HG03060 (cell line): ENCODE results near the gene RAD51B.
"Not testable (repeated sequence)": the region's sequence is repeated elsewhere in the genome, so short reads cannot be mapped to it uniquely, and the experiment has no call there.

ENCODE experiments used
- ATAC-seq: cut with Tn5 transposase; IDR thresholded peaks from one replicate; pipeline ENCODE4 v1.9.1; 2021; ENCODE audit warnings: low read depth, moderate number of reproducible peaks; ENCODE audit not compliant: unreplicated experiment

Gene RAD51B

DNA sequence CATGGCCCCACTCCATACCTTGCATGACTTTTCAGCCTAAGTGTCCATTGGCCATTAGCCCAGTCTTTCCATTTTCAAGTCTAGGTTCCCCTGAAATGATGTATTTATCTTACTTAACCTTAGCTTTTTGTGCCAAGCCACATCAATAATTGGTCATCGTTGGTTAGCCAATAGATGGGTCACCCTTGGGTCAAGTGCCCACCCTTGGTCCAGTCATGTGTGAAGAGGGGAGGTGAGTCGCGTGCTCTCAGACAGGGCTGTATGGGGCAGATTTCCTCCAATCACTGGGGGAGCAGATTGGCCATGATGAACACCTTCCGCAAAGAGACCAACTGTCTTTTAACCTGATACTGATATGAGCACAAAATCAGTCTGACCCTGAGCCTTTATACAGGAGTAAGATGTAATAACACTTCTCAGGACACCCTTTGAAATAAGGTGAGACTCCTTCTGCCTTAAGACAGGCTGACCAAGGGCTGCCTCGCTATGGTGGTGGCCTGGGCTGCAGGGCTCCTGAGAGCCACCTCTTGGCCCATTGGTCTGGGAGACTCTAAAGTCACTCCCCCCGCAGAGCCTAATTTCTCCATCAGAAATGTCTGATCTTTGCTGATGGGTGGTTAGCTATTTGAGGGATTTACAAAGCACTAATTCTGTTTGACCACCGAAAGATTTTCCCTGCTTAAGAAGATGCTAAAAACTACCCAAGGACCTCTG lies 830.1 kb downstream of the RAD51B start:
- no peak for ATAC-seq

- no peak for ATAC-seq
These were observed 830.9 kb downstream of the RAD51B start for GRCh38 chr14:68650404-68650994.

- no peak for ATAC-seq
These were observed 831.5 kb downstream of the RAD51B start for GRCh38 chr14:68651075-68651474.

DNA sequence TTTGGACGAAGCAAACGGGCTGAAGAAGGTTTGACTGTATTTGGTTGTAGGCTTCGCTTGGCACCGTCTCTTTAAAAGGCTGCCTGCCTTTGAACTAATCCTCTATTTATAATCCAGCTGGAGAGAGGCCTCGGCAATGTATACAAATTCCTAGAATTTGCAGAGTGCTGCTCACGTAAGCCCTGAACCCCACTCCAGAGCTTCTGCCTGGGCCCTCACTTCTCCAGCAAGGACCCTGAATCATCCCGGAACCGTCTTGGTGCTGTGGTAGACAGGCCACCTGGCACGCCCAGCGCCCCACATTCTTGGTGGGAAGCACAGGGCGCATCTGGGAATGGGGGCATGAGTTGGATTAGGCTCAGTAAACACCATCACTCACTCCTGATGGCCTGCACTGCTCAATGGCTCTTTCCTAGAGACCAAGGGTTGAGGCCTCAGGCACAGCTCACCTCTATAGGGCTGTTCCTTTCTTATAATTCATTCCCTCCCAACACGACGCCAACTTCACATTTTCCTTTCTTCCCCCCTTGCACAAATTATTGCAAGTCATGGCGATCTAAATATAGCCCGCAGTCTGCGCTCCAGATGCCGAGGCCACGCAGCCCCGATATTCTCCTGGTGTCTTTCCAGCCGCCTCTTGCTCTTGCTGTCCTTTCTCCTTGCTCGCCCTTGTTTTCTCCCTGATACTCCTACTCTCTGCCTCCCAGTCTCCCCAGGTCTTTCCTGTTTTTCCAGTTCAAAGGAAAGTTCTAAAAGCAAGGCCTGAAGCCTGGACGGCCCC lies 832.3 kb downstream of the RAD51B start:
- no peak for ATAC-seq

DNA sequence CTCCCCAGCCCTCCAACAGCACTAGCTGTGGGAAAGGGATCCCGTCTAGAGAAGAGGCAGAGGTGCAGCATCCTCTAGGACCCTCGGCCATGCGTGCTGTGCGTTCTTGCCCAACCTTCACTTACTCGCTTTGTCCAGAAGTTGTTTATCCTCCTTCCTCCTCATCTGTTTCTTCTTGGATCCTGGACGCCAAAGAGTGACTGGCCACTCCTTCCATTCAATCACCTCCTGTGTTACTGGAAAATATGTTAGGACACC lies 832.8 kb downstream of the RAD51B start:
- no peak for ATAC-seq

DNA sequence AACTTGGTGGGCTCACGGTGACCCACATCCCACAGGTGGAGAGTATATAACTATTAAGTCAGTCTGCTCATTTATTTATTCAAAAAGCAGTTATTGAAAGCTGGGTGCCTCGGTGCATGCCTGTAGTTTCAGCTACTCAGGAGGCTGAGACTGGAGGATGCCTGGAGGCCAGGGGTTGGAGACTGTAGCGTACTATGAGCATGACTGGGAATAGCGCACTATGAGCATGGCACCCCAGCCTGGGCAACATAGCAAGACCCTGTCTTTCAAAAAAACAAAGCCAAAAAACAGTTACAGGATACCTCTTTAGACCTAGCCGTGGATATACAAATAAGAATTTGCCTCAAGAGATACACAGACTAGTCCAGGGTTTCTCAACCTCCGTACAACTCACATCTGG lies 833.5 kb downstream of the RAD51B start:
- no peak for ATAC-seq

- no peak for ATAC-seq
These were observed 834.2 kb downstream of the RAD51B start for GRCh38 chr14:68653804-68654203.

DNA sequence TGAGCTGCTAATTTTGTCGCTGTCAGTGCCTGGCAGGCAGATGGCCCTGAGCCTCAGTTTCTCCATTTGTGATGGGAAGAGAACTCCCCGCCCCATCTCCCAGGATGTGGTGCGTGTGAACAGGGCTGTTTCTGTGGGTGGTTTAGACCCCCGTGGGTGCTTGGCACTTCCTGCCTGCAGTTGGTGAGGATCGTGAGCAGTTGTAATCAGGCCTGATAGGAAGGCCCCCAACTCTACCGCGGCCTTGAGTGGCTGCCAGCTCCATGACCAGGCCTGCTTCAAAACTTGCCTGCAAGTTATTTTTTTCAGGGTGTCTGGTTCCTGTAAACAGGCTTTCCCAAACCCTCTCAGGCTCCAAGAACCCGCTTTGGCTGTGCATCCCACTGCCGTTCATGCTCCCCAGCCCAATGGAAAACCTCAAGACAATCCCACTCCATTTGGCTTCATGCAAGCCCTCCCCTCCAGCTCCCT lies 834.9 kb downstream of the RAD51B start:
- ATAC-seq, result no peak

- no peak for ATAC-seq
These were observed 835.6 kb downstream of the RAD51B start for GRCh38 chr14:68655021-68655831.

DNA sequence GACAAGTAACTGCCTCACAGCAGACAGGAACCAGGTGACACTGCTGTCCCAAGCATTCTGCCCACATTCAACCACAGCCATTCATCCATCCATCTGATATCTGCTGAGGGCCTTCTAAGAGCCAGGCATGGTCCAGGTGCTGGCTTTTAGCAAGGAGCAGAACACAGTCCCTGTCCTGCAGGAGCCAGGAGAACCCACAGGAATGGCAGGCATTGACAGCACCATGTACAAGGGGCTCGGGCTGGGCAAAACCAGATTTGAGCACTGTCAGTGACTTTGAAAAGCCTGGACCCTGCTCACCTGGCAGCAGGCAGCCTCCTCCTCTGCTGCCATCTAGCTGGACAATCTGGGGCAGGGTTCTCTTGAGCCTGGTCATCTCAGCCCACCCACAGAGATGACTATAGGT lies 836.3 kb downstream of the RAD51B start:
- no peak for ATAC-seq

DNA sequence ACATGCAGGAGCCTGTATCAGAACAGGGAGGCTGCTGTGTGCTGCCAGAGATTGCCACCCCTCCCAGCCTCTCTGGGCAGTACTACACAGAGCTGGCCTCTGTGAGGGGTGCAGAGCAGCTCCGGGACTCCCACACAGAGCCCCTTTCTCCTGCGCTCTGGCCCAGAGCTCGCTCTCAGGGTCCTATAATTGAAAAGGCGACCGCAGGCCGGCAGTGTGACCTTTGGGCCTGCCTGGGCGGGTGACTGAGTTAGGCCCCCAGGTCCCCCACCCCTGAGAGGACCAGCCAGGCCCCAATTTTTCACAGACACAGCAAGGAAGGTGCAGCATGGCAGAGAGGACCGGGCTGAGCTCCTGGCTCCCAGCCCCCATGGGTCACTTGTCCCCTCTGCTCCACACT lies 836.9 kb downstream of the RAD51B start:
- ATAC-seq, result no peak

DNA sequence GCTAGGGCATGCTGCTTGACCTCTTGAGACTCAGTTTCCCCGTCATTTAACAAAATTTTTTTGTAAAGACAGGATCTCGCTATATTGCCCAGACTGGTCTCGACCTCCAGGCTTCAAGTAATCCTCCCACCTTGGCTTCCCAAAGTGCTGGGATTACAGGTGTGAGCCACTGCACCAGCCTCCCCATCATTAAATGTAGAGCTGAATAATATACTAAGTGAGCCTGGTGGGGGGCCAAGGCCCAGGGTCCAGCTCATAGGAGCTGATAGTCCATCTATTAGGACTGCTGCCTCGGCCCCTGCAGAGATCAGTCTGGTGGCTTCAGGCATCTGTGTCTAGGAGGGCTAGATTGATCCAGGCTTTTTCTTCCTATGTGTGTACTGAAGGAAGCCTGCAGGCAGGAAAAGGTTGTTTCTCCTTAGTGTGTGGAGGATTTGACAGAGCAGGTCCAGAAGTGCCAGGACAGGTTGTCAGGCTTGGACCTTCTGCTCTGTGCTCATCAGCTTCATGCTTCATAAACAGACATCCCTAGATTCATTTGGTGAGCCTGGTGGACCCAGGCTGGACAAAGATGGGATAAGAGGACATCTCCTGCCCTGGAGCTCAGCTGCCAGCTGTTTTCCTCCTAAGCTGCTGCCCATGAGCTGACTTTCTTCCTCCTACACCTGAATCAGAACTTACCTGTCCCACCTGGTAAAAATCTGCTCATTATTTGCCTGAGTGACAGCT lies 837.9 kb downstream of the RAD51B start:
- ATAC-seq, result no peak

GRCh38 chr14:68658029-68658509 lies 838.5 kb downstream of the RAD51B start:
- ATAC-seq, result no peak

- ATAC-seq, result no peak
These were observed 839.7 kb downstream of the RAD51B start for GRCh38 chr14:68658943-68659931.

GRCh38 chr14:68660495-68660894 lies 840.9 kb downstream of the RAD51B start:
- ATAC-seq, result no peak

GRCh38 chr14:68661226-68662225 lies 841.9 kb downstream of the RAD51B start:
- no peak for ATAC-seq

GRCh38 chr14:68662392-68662791 lies 842.8 kb downstream of the RAD51B start:
- ATAC-seq, result no peak

DNA sequence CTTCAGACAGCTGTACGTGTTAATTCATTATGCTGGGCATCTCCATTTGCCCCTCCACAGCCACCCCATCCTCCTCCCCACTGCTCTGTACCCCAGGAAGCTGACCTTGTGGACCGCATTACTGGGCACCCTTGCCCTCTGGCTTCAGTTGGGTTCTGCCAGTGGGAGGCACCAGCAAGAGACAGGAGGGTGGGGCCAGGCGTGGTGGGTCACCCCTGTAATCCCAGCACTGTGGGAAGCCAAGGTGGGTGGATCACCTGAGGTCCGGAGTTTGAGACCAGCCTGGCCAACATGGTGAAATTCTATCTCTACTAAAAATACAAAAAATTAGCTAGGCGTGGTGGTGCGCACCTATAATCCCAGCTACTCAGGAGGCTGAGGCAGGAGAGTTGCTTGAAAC lies 843.2 kb downstream of the RAD51B start:
- not testable (repeated sequence) for ATAC-seq
